Endothelial cell (in vitro differentiated cells): ENCODE data around the gene CAMK1D. TPM values are rescaled to one million over a fixed set of nuclear protein-coding genes. Genes with fewer than 3 reads are reported as not detected.

Experiments used
- DNase-seq: peaks from one replicate; pipeline ENCODE4 v3.0.0; 2021; ENCODE audit warnings: low spot score
- H3K27ac Mint-ChIP-seq: one replicate; pipeline ENCODE4 v1.8.0; 2021; ENCODE audit warnings: mixed read lengths, inconsistent platforms; ENCODE audit not compliant: unreplicated experiment
- H3K27me3 Mint-ChIP-seq: one replicate; pipeline ENCODE4 v1.8.0; 2021; ENCODE audit warnings: mild to moderate bottlenecking, moderate library complexity, mixed read lengths, inconsistent platforms; ENCODE audit not compliant: unreplicated experiment
- H3K36me3 Mint-ChIP-seq: one replicate; pipeline ENCODE4 v1.8.0; 2021; ENCODE audit warnings: mild to moderate bottlenecking, low read depth, mixed read lengths, inconsistent platforms; ENCODE audit not compliant: unreplicated experiment
- H3K4me1 Mint-ChIP-seq: one replicate; pipeline ENCODE4 v1.8.0; 2021; ENCODE audit warnings: mild to moderate bottlenecking, mixed read lengths, inconsistent platforms; ENCODE audit not compliant: unreplicated experiment
- H3K4me3 Mint-ChIP-seq: one replicate; pipeline ENCODE4 v1.8.0; 2021; ENCODE audit warnings: mild to moderate bottlenecking, mixed read lengths, inconsistent platforms; ENCODE audit not compliant: unreplicated experiment
- H3K9me3 Mint-ChIP-seq: one replicate; pipeline ENCODE4 v1.8.0; 2021; ENCODE audit warnings: mixed read lengths, inconsistent platforms; ENCODE audit not compliant: unreplicated experiment
- CTCF ChIP-seq: fragments of 200-600 bp; sonication (generic); IDR thresholded peaks from one replicate; pipeline ENCODE4 v1.5.0; 2021; ENCODE audit warnings: antibody characterized with exemption; ENCODE audit not compliant: unreplicated experiment
- total RNA-seq: library from RNA; stranded (reverse); fragmentation: NEBNext Ultra II Directional; extraction: Animal tissue kit (Norgen Biotek cat#: 25700); gene quantifications from one replicate; pipeline ENCODE4 v1.2.1, GENCODE V29; 2021; ENCODE audit not compliant: unreplicated experiment

The CAMK1D gene
- total RNA-seq, 1 donor from 2014 or later = 4.1 TPM

DNA sequence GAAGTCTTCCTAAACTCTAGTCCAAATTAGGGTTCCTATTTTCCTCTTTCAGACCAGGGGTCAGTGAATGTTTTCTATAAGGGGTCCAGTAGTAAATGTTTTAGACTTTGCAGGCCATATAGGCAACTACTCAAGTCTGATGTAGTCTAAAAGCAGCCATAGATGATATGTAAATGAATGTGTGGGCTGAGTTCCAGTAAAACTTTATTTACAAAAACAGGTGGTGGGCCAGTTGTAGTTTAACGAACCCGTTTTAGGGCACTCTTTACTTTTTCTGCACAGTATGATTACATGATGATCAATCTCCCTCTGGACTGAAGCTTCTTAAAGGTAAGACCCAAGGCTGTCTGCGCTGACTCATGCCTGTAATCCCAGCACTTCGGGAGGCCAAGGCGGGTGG lies 243.6 kb downstream of the CAMK1D start:
- H3K27me3 Mint-ChIP-seq = peaks cover 1% of the 10 kb centered on the region
- no peaks in the 10 kb centered on the region for H3K9me3 Mint-ChIP-seq
- no peak overlapping the region for H3K4me3 Mint-ChIP-seq
- H3K27ac Mint-ChIP-seq = no peak overlapping the region
- TF ChIP-seq CTCF = no peak
- no peaks in the 10 kb centered on the region for H3K36me3 Mint-ChIP-seq
- no peaks in the 10 kb centered on the region for H3K4me1 Mint-ChIP-seq
- DNase-seq = no peak

DNA sequence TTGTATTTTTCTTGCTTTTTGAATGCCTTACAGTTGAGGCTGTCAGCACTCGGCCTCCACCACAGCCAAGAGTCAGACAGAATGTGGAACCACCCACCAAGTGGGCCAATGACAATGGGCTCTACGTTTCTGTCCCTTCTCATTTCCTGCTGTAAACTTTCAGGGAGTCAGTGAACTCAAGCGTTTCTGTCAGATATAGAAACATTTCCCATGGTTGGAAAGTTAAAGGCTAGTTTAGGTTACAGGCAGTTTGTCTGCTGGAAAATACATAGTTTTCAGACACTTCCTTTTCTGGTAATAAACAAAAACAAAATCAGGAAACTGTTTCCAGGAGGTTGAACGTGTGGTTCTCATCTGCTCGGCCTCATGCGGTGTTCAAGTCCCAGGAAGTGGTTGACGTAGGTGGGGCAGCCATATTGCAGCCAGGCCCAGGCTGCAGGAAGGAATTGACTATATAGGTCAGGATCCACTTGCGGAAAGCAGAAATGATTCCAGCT lies 245.1 kb downstream of the CAMK1D start:
- no peak overlapping the region for H3K27ac Mint-ChIP-seq
- no peaks in the 10 kb centered on the region for H3K4me1 Mint-ChIP-seq
- peaks cover 4% of the 10 kb centered on the region for H3K27me3 Mint-ChIP-seq
- DNase-seq = no peak
- no peak for TF ChIP-seq CTCF
- no peaks in the 10 kb centered on the region for H3K9me3 Mint-ChIP-seq
- H3K36me3 Mint-ChIP-seq = no peaks in the 10 kb centered on the region
- H3K4me3 Mint-ChIP-seq = no peak overlapping the region

GRCh38 chr10:12595936-12596576 lies 246.7 kb downstream of the CAMK1D start:
- Mint-ChIP-seq H3K4me3 (no peak overlapping the region), H3K4me1 (no peaks in the 10 kb centered on the region), H3K36me3 (no peaks in the 10 kb centered on the region), H3K27ac (no peak overlapping the region), H3K9me3 (no peaks in the 10 kb centered on the region), H3K27me3 (peaks cover 4% of the 10 kb centered on the region)
- no peak for DNase-seq
- TF ChIP-seq CTCF = no peak

GRCh38 chr10:12597176-12597575 lies 247.8 kb downstream of the CAMK1D start:
- Mint-ChIP-seq H3K36me3 (no peaks in the 10 kb centered on the region), H3K27ac (no peak overlapping the region), H3K9me3 (no peaks in the 10 kb centered on the region), H3K27me3 (peaks cover 4% of the 10 kb centered on the region), H3K4me1 (no peaks in the 10 kb centered on the region), H3K4me3 (no peak overlapping the region)
- no peak for TF ChIP-seq CTCF
- no peak for DNase-seq
